HG02610 (cell line): ENCODE data around the gene CASP12.

Experiments used
- ATAC-seq: cut with Tn5 transposase; IDR thresholded peaks from one replicate; pipeline ENCODE4 v1.9.1; 2021; ENCODE audit warnings: mild to moderate bottlenecking, moderate library complexity; ENCODE audit not compliant: unreplicated experiment

The CASP12 gene

DNA sequence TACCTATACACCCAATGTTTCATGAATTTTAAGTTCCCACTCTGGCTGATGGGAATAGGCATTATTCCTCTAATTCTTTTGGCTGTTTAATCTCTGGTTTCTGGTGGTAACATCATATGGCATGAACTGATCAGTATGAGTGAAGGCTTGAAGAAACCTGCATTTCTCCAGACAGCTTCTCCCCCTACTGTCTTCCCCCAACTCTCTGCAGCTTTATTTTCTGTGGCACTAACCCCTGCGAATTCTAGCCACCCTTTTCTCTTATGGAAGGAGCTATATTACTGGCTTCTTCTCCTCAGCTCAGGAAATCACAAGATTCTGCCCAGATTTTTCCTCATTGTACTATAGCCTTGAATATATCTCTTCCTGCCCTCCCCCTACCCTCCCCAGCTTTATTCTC lies 57.1 kb downstream of the CASP12 start:
- ATAC-seq: no peak

- ATAC-seq: no peak
These were observed 60.2 kb downstream of the CASP12 start for GRCh38 chr11:104837969-104838639.

DNA sequence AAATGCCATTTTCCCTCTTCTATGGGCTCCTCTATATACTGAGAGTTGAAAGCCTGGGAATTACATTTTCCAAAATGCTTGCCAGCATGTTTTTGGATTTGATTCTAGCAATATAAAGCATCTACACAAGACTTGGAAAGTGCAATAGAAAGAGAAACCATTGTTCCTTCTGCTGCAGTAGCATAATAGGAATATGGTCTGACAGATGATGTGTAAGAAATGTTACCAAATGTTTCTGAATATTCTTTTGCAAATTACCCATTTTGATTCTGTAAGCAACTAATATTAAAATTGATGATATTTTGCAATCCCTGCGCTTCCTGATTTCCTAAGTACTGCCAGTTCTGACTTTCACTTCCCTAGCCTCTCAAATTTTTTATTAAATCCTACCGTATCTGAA lies 61.6 kb downstream of the CASP12 start:
- ATAC-seq: no peak
